HFFc6 (cell line): ENCODE data around the gene GPI. TPM values are rescaled to one million over a fixed set of nuclear protein-coding genes. Genes with fewer than 3 reads are reported as not detected.

Experiments
- DNase-seq: peaks from one replicate; pipeline ENCODE4 v3.0.0-alpha.2; 2018
- H3K27ac Mint-ChIP-seq: 2 replicates; pipeline ENCODE4 v1.8.0; 2020; ENCODE audit warnings: mild to moderate bottlenecking, mixed read lengths
- H3K27me3 Mint-ChIP-seq: 2 replicates; pipeline ENCODE4 v1.8.0; 2021; ENCODE audit warnings: mild to moderate bottlenecking, moderate library complexity, mixed read lengths; ENCODE audit not compliant: insufficient read depth
- H3K36me3 Mint-ChIP-seq: 2 replicates; pipeline ENCODE4 v1.8.0; 2021; ENCODE audit warnings: low read depth, mixed read lengths
- H3K4me1 Mint-ChIP-seq: 2 replicates; pipeline ENCODE4 v1.8.0; 2020; ENCODE audit warnings: low read depth, mixed read lengths
- H3K4me3 Mint-ChIP-seq: 2 replicates; pipeline ENCODE4 v1.8.0; 2020; ENCODE audit warnings: mild to moderate bottlenecking, moderate library complexity, mixed read lengths
- H3K9me3 Mint-ChIP-seq: 2 replicates; pipeline ENCODE4 v1.8.0; 2020; ENCODE audit warnings: mild to moderate bottlenecking, mixed read lengths
- CTCF ChIP-seq: fragments of 200-600 bp; sonication (generic); IDR thresholded peaks from 2 replicates; pipeline ENCODE4 v1.5.0; 2021; ENCODE audit warnings: antibody characterized with exemption, mild to moderate bottlenecking
- total RNA-seq, 6 experiments: library from RNA; stranded (reverse); fragmentation: NEBNext Ultra II Directional; extraction: Animal tissue kit (Norgen Biotek cat#: 25700); gene quantifications; 2 replicates in 1 of 6; 3 replicates in 5 of 6; pipeline ENCODE4 v1.2.3, GENCODE V29; 2021

The GPI gene
- total RNA-seq, 6 experiments from 2014 or later, result 171 to 254 (median 212) TPM

GRCh38 chr19:34418300-34418699 is 53.3 kb downstream of the GPI start:
- H3K27me3 Mint-ChIP-seq, result no peaks in the 10 kb centered on the region; the same call in 1 of the 2 replicates
- peaks cover 9% of the 10 kb centered on the region for H3K4me1 Mint-ChIP-seq
- no peak for TF ChIP-seq CTCF
- H3K27ac Mint-ChIP-seq, result no peak overlapping the region
- no peaks in the 10 kb centered on the region for H3K9me3 Mint-ChIP-seq
- no peaks in the 10 kb centered on the region; the same call in 1 of the 2 replicates for H3K36me3 Mint-ChIP-seq
- no peak overlapping the region for H3K4me3 Mint-ChIP-seq
- no peak for DNase-seq

GRCh38 chr19:34426096-34426661 is 61.2 kb downstream of the GPI start:
- Mint-ChIP-seq H3K27ac (no peak overlapping the region), H3K4me3 (no peak overlapping the region), H3K4me1 (peaks cover 24% of the 10 kb centered on the region), H3K27me3 (no peaks in the 10 kb centered on the region), H3K9me3 (no peaks in the 10 kb centered on the region), H3K36me3 (peaks cover 5% of the 10 kb centered on the region; the same call in 1 of the 2 replicates)
- DNase-seq, result no peak
- no peak for TF ChIP-seq CTCF

- DNase-seq, result peak; percentile 5
- H3K36me3 Mint-ChIP-seq, result peaks cover 17% of the 10 kb centered on the region
- no peaks in the 10 kb centered on the region for H3K9me3 Mint-ChIP-seq
- TF ChIP-seq CTCF, result no peak
- H3K27ac Mint-ChIP-seq, result peak overlapping the region; percentile 92
- H3K4me1 Mint-ChIP-seq, result peaks cover 35% of the 10 kb centered on the region
- no peaks in the 10 kb centered on the region for H3K27me3 Mint-ChIP-seq
- peak overlapping the region; percentile 100 for H3K4me3 Mint-ChIP-seq
Measured at GRCh38 chr19:34428549-34429285, 63.7 kb downstream of the GPI start.

- TF ChIP-seq CTCF, result no peak
- Mint-ChIP-seq H3K27ac (peak overlapping the region; percentile 92), H3K27me3 (no peaks in the 10 kb centered on the region), H3K4me1 (peaks cover 35% of the 10 kb centered on the region), H3K4me3 (peak overlapping the region; percentile 100), H3K9me3 (no peaks in the 10 kb centered on the region), H3K36me3 (peaks cover 23% of the 10 kb centered on the region)
- no peak for DNase-seq
Measured at GRCh38 chr19:34429553-34429952, 64.6 kb downstream of the GPI start.

GRCh38 chr19:34430738-34431625 is 66.0 kb downstream of the GPI start:
- H3K4me3 Mint-ChIP-seq, result peak overlapping the region; percentile 100
- DNase-seq, result peak; percentile 58
- peaks cover 26% of the 10 kb centered on the region for H3K36me3 Mint-ChIP-seq
- peak; percentile 79 for TF ChIP-seq CTCF
- H3K9me3 Mint-ChIP-seq, result no peaks in the 10 kb centered on the region
- H3K27ac Mint-ChIP-seq, result peak overlapping the region; percentile 65
- peaks cover 35% of the 10 kb centered on the region for H3K4me1 Mint-ChIP-seq
- H3K27me3 Mint-ChIP-seq, result no peaks in the 10 kb centered on the region
